CD4-positive, alpha-beta T cell treated with Interleukin-6 for 4 hours (primary cell): ENCODE results near the gene HLA-C.
A peak's percentile ranks its signal among the peaks of the same experiment; 100 is the strongest.
"Not testable (repeated sequence)": the region's sequence is repeated elsewhere in the genome, so short reads cannot be mapped to it uniquely, and the experiment has no call there.

Experiments
- DNase-seq: peaks from one replicate; pipeline ENCODE4 v3.0.0-alpha.2; 2020; ENCODE audit warnings: mixed read lengths

The HLA-C gene

DNA sequence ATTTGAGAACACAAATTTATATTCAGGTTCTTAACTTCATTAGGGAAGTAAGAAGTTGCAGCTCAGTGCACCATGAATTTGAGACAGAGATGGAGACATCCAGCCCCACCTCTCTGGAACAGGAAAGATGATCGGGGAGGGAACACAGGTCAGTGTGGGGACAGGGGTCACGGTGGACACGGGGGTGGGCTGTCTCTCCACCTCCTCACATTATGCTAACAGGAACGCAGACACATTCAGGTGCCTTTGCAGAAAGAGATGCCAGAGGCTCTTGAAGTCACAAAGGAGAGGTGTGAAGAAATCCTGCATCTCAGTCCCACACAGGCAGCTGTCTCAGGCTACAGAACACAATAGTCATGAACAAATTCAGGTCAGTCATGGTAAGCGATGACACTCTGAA lies 3.1 kb downstream of the HLA-C start:
- no peak for DNase-seq

DNA sequence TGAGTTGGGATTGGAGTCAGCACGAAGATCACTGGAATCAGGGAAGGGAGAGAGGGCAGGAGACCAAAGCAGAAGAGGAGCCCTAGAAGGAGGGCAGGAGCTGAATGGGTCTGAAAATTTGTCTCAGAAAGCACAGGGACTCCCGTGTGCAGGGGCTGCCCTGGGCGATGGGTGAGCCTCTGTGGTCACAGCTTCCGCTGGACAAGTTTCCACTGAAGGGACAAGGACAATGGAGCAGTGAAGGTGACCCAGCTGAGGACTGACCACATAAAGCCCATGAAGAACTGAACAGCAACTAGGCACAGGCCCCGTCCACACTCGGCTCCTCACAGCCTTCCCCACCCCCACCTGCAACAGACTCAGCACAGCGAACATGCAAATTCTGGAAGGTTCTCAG lies 3.5 kb downstream of the HLA-C start:
- DNase-seq: no peak

DNA sequence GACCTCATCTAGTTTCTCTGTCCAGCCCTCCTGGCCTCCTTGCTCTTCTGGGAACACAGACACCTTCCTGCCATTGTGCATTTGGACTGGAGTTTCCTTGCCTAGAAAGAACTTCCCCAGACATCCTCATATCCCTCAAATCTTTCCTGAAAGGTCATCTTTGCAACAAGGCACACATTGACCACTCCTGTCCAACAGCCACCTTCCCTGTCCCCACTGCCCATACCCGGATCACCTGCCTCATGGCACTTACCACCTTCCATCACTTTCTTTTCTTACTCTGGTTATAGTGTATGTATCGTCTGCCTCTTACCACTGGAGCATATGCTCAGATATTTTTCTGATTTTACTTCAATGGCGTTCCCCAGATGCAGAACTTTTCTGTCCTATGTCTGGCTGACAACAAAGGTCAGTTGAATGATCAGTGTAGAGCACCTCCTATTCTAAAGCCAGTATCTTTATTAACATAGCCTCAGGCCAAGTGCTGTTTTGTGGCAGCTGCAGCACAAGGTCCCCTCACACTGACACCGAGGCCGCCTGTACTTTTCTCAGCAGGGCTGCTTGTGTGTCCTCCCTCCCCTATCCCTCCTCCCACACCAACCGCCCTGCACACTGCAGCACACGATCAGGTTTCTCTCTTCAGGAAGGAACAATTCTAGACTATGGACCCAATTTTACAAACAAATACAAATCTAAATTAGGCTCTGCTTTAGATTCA lies 4.1 kb downstream of the HLA-C start:
- DNase-seq: no peak

DNA sequence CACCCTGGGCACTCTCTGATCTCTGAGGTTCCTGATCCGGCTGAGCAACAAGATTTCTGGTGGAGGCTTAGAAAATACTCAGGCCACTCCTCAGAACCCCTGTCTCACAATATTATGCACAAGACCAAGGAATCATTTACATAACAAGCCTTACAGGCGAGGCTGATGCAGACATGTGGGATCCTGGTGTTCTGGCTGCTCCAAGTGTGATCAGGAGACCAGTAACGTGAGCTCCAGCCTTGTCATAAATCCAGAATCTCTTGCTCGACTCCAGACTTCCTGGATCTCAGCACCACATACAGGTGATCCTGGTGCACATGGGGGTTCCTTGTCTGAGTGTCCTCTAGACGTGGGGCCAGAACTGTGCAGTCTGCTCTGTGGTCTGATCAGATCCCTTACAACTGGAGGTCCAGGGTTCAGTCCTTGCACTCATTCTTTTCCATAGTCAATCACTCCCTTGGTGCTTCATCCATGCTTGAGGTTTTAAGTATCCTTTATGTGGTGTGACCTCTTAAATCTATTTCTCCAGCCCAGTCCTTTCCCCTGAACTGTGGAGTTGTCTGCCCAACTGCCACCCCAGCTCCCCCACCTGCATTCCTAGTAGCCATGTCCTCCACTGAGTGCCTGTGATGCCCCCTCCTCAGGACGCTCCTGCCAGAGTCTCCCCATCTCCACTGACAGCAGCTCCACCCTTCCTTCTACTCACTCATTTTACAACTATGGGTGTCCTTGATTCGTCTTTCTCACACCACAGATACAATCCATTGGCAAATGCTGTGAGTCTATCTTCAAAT lies 5.1 kb downstream of the HLA-C start:
- DNase-seq: no peak

DNA sequence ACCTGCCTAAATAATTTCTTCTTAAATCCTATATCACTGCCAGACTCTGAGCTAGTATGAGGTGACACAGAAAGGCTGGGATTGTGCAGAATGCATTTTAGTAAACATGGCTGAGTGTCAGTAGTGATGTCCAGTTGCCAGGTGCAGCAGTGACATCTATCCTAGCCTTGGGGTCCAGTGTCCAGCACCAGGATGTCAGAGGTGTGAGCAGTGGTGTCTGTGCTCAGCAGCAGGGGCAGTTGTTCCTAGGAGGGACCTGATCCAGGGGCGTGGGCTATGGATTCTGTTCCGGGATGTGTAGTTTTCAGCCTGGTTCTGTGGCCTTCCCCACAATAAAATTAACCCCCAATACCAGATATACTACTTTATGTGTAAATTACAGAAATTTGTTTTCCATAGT lies 6.0 kb downstream of the HLA-C start:
- DNase-seq: no peak

DNA sequence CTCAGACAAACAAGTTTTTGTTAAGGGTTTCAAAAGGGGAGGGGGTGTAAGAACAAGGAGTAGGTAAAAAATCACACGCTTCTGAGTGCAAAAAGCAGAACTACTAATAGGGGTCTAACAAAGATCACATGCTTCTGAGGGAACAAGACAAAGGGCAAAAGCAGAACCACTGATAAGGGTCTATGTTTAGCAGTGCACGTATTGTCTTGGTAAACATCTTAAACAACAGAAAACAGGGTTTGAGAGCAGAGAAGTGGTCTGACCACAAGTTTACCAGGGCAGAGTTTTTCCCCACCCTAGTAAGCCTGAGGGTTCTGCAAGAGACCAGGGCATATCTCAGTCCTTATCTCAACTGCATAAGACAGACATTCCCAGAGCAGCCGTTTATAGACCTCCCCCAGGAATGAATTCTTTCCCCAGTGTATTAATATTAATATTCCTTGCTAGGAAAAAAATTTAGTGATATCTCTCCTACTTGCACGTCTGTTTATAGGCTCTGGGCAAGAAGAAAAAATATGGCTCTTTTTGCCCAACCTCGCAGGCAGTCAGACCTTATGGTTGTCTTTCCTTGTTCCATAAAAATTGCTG lies 8.5 kb downstream of the HLA-C start:
- not testable (repeated sequence) for DNase-seq

DNA sequence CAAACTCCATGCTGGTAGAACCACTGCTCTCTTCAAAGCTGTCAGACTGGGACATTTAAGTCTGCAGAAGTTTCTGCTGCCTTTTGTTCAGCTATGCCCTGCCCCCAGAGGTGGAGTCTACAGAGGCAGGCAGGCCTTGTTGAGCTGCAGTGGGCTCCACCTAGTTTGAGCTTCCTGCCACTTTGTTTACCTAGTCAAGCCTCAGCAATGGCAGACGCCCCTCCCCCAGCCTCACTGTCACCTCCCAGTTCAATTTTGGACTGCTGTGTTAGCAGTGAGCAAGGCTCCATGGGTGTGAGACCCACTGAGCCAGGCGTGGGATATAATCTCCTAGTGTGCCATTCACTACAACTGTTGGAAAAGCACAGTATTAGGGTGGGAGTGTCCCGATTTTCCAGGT lies 11.9 kb downstream of the HLA-C start:
- DNase-seq: peak; percentile 78

DNA sequence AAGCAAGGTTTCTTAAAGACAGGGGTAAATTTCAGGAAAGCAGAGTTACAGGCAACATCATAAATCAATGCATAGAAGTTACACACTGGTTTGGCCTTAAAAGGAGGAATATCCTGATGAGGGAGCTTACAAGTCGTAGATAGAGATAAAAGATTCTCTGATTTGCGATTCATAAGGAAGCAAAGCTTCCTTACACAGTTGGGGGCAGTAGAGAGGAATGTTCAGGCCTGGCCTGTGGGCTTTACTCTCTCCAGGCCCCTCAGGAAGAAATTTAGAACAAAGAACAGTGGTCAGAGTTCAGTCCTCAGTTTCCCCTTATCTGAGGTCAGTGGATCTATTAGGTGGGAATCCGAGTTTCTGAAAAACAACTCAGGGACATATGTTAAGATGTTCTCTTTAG lies 19.3 kb downstream of the HLA-C start:
- DNase-seq: no peak

DNA sequence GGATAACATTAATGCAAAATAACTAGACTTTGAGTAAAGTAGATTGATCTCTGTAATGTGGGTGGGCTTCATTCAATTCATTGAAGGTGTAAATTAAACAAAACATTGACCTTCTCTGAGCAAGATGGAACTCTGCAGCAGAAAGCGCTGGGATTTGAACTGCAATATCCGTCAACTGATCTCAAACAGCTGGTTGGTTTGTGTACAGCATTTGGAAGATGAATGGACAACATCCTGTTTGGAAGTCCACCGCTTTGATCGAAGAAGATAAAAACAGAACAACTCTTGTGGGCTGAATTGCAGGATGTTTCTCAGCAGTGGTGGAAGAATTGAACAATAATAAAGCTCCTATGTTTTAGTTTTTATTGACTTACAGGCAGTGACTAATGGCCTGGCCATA lies 20.6 kb downstream of the HLA-C start:
- DNase-seq: no peak

DNA sequence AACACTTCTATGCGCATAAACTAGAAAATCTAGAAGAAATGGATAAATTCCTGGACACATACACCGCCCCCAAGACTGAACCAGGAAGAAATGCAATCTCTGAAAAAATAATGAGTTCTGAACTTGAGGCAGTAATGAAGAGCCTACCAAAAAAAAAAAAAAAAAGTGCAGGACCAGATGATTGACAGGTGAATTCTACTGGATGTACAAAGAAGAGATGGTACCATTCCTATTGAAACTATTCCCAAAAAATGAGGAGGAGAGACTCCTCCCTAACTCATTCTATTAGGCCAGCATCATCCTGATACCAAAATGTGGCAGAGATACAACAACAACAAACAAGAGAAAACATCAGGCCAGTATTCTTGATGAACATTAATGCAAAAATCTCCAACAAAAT lies 22.7 kb downstream of the HLA-C start:
- no peak for DNase-seq

DNA sequence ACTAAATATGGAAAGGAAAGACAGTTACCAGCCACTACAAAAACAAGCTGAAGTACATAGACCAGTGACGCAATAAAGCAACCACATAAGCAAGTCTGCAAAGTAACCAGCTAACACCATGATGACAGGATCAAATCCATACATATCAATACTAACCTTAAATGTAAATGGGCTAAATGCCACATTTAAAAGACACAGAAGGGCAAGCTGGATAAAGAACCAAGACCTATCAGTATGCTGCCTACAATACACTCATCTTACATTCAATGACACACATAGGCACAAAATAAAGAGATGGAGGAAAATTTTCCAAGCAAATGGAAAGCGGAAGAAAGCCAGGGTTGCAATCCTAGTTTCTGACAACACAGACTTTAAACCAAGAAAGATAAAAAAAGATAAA lies 24.1 kb downstream of the HLA-C start:
- no peak for DNase-seq

DNA sequence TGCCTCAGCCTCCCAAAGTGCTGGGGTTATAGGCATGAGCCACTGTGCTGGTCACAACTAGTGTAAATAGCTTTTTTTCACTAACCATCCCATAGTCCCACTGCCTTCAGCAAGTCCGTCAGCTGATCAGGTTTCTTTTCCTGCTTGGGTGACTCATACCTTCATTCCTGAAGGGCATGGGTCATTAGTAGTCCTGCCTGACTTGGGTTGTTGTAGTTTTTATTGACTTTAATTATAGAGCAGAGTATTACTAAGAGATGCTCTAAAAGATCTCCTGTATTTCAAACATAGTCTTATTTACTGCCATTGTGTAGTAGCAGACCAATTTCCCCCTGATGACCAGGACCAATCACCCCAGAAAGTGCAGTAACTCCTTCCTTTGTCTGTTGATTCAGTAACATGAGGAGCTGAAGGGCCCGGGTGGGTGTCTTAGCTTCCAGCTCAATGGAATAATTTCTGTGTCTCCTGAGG lies 25.8 kb downstream of the HLA-C start:
- no peak for DNase-seq

DNA sequence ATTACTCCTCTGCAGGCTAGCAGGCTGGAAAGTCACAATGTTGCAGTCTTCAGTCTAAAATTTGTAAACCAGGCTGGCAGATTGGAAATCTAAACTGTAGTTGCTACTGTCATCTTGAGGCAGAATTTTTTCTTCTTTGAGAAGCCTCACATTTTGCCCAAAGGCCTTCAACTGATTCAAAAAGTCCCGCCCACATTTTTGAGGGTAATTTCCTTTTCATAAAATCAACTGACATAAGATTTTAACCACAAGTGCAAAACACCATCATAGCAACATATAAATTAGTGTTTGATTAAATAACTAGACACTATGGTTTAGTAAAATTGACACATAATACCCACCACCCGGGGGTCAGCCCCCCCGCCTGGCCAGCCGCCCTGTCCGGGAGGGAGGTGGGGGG lies 28.4 kb downstream of the HLA-C start:
- DNase-seq: no peak

DNA sequence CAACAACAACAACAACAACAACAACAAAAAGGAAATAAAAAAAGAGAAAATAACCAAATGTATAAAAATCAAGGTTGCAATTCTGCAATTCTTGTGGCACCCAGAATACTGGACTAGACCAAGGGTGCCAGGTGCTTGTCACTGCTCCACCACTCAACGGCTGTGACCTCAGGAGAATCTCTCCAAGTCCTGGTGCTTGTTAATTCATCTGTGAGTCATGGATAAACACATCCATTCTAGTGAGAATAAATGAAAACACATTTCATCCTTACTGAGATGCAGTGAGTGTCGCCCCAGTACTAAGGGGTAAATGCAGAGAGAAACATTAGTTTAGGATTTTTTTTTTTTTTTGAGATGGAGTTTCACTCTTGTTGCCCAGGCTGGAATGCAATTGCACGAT lies 32.0 kb downstream of the HLA-C start:
- DNase-seq: no peak

DNA sequence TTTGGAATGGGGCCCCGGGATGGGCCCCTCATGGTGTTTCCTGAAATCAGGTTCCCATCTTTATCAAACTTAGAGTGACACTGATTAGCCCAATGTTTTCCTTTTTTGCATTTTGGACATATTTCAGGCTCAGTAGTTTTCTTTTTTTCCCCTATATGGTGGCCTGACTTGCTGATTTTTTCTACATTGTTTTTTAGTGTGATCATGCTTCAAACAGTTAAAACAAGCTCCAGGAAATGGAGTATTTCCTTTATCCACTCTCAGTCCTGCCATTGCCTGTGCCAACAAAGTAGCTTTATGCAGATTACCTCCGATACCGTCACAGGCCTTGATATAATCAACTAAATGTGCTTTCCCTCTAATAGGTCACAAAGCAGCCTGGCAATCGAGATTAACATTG lies 37.8 kb downstream of the HLA-C start:
- not testable (repeated sequence) for DNase-seq

DNA sequence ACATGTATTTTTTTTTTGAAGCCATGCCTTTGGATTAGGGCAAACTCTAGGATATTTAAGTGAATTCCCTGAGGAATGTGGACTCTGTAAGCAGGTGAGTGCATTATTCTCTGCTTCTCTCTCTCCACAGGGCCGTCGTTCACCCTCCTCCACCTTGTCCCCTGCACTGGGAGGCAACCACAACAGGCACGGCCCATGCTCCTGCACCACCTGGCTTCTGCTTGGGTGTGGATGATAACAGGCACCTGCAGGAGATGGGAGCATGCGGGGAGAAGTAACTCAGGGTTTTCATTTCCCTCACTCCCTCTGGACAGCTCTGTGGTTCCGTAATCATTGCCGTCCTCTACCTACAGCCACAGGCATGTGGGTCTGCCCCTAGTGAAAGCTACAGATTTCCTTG lies 43.4 kb downstream of the HLA-C start:
- DNase-seq: no peak

DNA sequence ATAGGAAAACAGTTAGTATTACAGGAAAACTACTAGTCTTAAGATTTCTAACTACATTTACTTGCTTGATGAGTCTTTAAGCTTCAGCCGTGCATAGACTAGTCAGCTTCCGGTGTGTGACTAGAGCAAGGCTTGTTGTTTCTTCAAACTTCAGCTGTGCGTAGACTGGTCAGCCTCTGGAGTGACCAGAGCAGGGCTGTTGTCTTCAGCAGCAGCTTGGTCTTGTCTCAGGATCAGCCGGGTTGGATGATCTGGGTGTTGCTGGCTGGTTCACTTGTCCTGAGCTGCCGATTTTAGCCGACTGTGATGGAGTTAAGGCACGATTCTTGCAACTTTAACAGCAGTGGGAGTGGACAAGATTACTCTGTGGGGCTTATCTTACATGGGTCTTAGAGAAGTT lies 44.7 kb downstream of the HLA-C start:
- no peak for DNase-seq

DNA sequence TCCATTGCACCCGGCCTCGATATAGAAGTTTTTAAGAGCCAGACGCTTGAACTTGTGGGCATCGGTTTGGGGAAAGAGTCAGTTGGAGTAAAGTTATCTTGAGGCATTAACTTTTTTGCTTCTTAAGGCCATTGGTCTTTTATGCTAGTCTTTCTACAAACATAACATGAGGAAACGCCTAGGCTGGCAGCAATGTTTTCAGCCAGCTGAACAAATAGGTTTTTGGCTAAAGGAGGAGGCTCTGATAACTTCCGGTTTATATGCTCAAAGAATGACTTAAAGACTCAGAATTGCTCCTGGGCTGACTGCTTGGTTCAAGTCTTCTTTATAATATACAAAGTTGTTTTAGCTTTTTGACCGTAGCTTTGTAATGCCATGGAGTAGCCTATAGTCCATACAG lies 46.2 kb downstream of the HLA-C start:
- DNase-seq: no peak

DNA sequence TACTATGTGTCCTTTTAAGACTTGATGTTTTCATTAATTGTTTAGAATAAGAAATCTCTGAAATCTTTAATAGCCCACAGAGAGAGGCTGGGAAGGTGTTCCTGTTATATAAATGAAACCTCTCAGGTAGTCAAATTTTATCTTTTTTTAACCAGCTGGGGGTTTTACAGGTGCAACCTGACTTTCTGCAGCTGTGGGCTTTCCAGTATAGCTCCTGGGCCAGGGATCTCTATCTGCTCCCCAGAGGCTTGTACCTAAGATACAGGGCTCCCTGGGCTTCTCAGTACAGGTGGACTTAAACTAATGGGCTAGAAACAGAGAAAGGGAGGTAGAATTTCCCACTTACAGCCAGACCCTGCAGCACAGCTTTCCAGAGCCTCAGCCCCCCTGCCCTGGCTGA lies 49.4 kb downstream of the HLA-C start:
- no peak for DNase-seq
